NCI-H2081 treated with DMSO at 0.1 percent for 48 hours (cell line): ENCODE data around the gene TMEM164.
A peak's percentile ranks its signal among the peaks of the same experiment; 100 is the strongest.
"Not testable (repeated sequence)": the region's sequence is repeated elsewhere in the genome, so short reads cannot be mapped to it uniquely, and the experiment has no call there.

Experiments
- DNase-seq: peaks from one replicate; lab custom pipeline; 2025; lab: John Stamatoyannopoulos, UW

The TMEM164 gene

GRCh38 chrX:110132450-110133114, 129.7 kb downstream of the TMEM164 start:
- DNase-seq: no peak

- no peak for DNase-seq
Observed at GRCh38 chrX:110133735-110134370, 130.9 kb downstream of the TMEM164 start.

GRCh38 chrX:110135618-110136017, 132.7 kb downstream of the TMEM164 start:
- no peak for DNase-seq

- no peak for DNase-seq
Observed at GRCh38 chrX:110136136-110136535, 133.2 kb downstream of the TMEM164 start.

- no peak for DNase-seq
Observed at GRCh38 chrX:110138557-110138956, 135.6 kb downstream of the TMEM164 start.

GRCh38 chrX:110139172-110139571, 136.3 kb downstream of the TMEM164 start:
- no peak for DNase-seq

- no peak for DNase-seq
Observed at GRCh38 chrX:110142096-110142495, 139.2 kb downstream of the TMEM164 start.

GRCh38 chrX:110143454-110144210, 140.7 kb downstream of the TMEM164 start:
- DNase-seq: no peak

GRCh38 chrX:110145311-110145710, 142.4 kb downstream of the TMEM164 start:
- DNase-seq: no peak

- DNase-seq: peak; percentile 12
Observed at GRCh38 chrX:110145854-110146253, 142.9 kb downstream of the TMEM164 start.

- peak; percentile 23 for DNase-seq
Observed at GRCh38 chrX:110146521-110146920, 143.6 kb downstream of the TMEM164 start.

- DNase-seq: no peak
Observed at GRCh38 chrX:110153244-110153643, 150.3 kb downstream of the TMEM164 start.

GRCh38 chrX:110153896-110154295, 151.0 kb downstream of the TMEM164 start:
- DNase-seq: no peak

- DNase-seq: not testable (repeated sequence)
Observed at GRCh38 chrX:110154328-110154727, 151.4 kb downstream of the TMEM164 start.

GRCh38 chrX:110155759-110156158, 152.8 kb downstream of the TMEM164 start:
- DNase-seq: no peak

- no peak for DNase-seq
Observed at GRCh38 chrX:110156167-110156754, 153.3 kb downstream of the TMEM164 start.

GRCh38 chrX:110157444-110157843, 154.5 kb downstream of the TMEM164 start:
- DNase-seq: no peak

GRCh38 chrX:110159235-110159634, 156.3 kb downstream of the TMEM164 start:
- no peak for DNase-seq

- DNase-seq: no peak
Observed at GRCh38 chrX:110159865-110160264, 157.0 kb downstream of the TMEM164 start.

- DNase-seq: no peak
Observed at GRCh38 chrX:110161361-110161686, 158.4 kb downstream of the TMEM164 start.

GRCh38 chrX:110162131-110162530, 159.2 kb downstream of the TMEM164 start:
- DNase-seq: no peak

- DNase-seq: no peak
Observed at GRCh38 chrX:110162867-110163266, 160.0 kb downstream of the TMEM164 start.

- DNase-seq: no peak
Observed at GRCh38 chrX:110163488-110163887, 160.6 kb downstream of the TMEM164 start.
